H1 (cell line): ENCODE results near the gene KRT13. TPM values are rescaled to one million over a fixed set of nuclear protein-coding genes. Genes with fewer than 3 reads are reported as not detected.

Experiments
- FOSL1 ChIP-seq: IDR thresholded peaks from 2 replicates; pipeline ENCODE4 v1.6.1; 2011; ENCODE audit warnings: mild to moderate bottlenecking, low read depth, low read length, moderate library complexity; ENCODE audit not compliant: insufficient read depth
- MAFK ChIP-seq: IDR thresholded peaks from 2 replicates; pipeline ENCODE4 v1.6.1; 2012; ENCODE audit warnings: low read depth, mild to moderate bottlenecking, improper control_type of control experiment, low read length
- TCF12 ChIP-seq: IDR thresholded peaks from 2 replicates; pipeline ENCODE4 v1.6.1; 2011; ENCODE audit warnings: low read depth, mild to moderate bottlenecking, low read length
- polyA plus RNA-seq, 7 experiments: library from polyadenylated mRNA; depleted of rRNA in 3 of 7; stranded (reverse) in 5 of 7; unstranded in 2 of 7; fragments of >200 nt in 5 of 7; fragments of 200-250 nt in 2 of 7; gene quantifications; 1 replicate in 5 of 7; 2 replicates in 1 of 7; 4 replicates in 1 of 7; pipeline versions ENCODE4 v1.2.1 to v1.2.3, GENCODE V29; 2011 to 2013; ENCODE audit warnings: missing spikeins in 2 of 7, mixed read lengths in 2 of 7
- total RNA-seq: library from RNA; stranded (reverse); fragmentation: NEBNext Ultra II Directional; extraction: Animal tissue kit (Norgen Biotek cat#: 25700); gene quantifications from 2 replicates; pipeline ENCODE4 v1.2.1, GENCODE V29; 2021

The KRT13 gene
- total and polyA plus RNA-seq, 2 of the 8 experiments (the other 6 are each of a cell fraction or from before 2014, with no cell fraction given), result 0.09 TPM; not detected in 1

GRCh38 chr17:41480136-41480535 lies 25.3 kb downstream of the KRT13 start (continued):
- TF ChIP-seq MAFK (no peak), FOSL1 (no peak), TCF12 (no peak)
